Bladder microvascular endothelial cell (primary cell): Measurements from ENCODE around the gene HMGCS1. TPM values are rescaled to one million over a fixed set of nuclear protein-coding genes. Genes with fewer than 3 reads are reported as not detected.

Experiments
- total RNA-seq: library from RNA; depleted of rRNA; stranded (reverse); fragments of >200 nt; gene quantifications from 2 replicates; pipeline ENCODE4 v1.2.3, GENCODE V29; 2014

HMGCS1 gene
- total RNA-seq = 39.1 and 55.9 TPM in 2 replicates

GRCh38 chr5:43313035-43313853 is at the start of gene HMGCS1:
Gene HMGCS1 (minus strand): TSS chr5:43313412. CDS start chr5:43298965, 14,447 bp downstream.

Other genes with a start within 250 kb of the HMGCS1 start
- gene ZNF131, start 192.5 kb downstream of the HMGCS1 start, total RNA-seq = 19.3 and 33.2 TPM in 2 replicates
- not detected in 2 replicates for gene NIM1K, start 121.2 kb downstream of the HMGCS1 start, total RNA-seq
- gene CCL28, start 99.0 kb upstream of the HMGCS1 start, total RNA-seq = 0.81 and 2.0 TPM in 2 replicates
- 5.2 and 14.3 TPM in 2 replicates for gene TMEM267, start 170.5 kb upstream of the HMGCS1 start, total RNA-seq
- 3.9 and 4.3 TPM in 2 replicates for gene C5orf34, start 201.7 kb upstream of the HMGCS1 start, total RNA-seq
- 44.8 and 80.2 TPM in 2 replicates for gene PAIP1, start 243.7 kb upstream of the HMGCS1 start, total RNA-seq